GM12874 (cell line): ENCODE data around the gene IGF1R.

ENCODE experiments used
- CTCF ChIP-seq: IDR thresholded peaks from 2 replicates; pipeline ENCODE4 v1.5.1; 2011; ENCODE audit warnings: low read depth, mild to moderate bottlenecking, control low read depth, low read length, moderate library complexity; ENCODE audit not compliant: insufficient read depth

Gene IGF1R

DNA sequence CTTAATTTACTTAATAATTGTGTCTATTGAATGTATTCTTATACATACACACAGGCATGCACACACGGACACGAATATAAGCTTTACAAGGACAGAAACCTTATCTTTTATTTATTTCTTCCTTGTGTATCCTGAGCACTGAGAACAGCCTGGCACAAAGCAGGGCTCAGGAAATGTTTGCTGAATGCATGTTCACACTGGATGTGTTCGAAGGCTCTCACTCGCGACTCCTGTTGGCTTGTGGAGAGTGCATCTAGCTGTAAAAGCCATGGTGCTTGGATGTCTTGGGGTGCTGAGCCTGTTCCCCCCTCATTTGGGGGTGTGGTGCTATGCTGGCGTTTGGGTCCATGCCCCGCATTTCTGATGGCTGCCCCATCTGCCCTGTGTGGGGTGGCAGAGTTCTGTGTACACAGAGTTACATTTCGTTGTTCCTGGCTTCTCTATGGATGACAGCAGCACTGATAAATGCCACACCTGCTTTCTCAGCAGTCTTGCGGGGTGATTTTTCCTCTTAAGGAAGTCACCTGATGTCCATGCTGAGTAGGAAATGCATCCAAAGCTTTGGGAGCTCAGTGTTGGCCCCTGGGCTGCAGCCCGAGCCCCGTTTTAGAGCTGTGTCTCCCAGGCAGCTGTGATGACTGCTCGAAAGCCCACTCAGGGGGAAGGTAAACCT is 148.5 kb downstream of the IGF1R start:
- no peak for TF ChIP-seq CTCF

DNA sequence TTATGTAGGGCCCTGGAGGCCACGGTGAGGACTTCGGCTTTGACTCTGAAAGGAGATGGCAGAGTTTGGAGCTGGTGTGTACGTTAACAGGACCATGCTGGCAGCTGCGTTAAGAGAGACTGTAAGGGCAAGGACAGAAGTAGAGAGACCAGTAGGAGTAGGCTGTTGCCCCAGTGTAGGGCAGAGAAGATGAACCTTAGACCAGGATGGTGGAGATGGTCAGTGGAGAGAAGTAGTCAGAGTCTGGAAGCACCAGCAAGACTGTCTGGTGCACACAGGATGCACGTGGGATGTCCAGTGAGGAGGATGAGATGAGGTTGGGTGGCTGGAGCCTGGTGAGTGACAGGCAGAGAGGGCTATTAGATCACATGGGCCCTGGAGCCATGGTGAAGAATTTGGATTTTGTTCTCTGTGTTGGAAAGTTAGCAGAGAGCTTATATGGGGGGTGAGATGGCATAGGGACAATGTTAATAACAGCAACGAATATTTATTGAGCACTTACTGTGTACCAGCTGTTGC is 150.1 kb downstream of the IGF1R start:
- TF ChIP-seq CTCF, result no peak

GRCh38 chr15:98799461-98800390 is 151.4 kb downstream of the IGF1R start:
- no peak for TF ChIP-seq CTCF

- TF ChIP-seq CTCF, result no peak
Observed at GRCh38 chr15:98800437-98801233, 152.3 kb downstream of the IGF1R start.

- no peak for TF ChIP-seq CTCF
Observed at GRCh38 chr15:98801234-98801561, 152.9 kb downstream of the IGF1R start.

- no peak for TF ChIP-seq CTCF
Observed at GRCh38 chr15:98802187-98802586, 153.8 kb downstream of the IGF1R start.
